Caco-2 (cell line): Measurements from ENCODE around the gene TMEM8B. TPM values are rescaled to one million over a fixed set of nuclear protein-coding genes. Genes with fewer than 3 reads are reported as not detected.

ENCODE experiments used
- BruUV-seq: library from RNA; stranded (reverse); fragments of 400-500 nt; replicated peaks from 2 replicates; lab custom pipeline; 2021; lab: Mats Ljungman, UMichigan
- CTCF ChIA-PET: fragments of 300-600 bp; sonication (Branson Sonifier 250); formaldehyde crosslinking; loops from one replicate; lab custom pipeline; 2022; ENCODE audit warnings: antibody characterized with exemption; lab: Charles Lee
- POLR2A ChIA-PET: fragments of 300-600 bp; sonication (Branson Sonifier 250); formaldehyde crosslinking; loops from one replicate; lab custom pipeline; 2022; ENCODE audit warnings: antibody characterized with exemption; lab: Charles Lee
- DNase-seq, 2 experiments: peaks; one replicate each; pipeline versions ENCODE4 v3.0.0 to v3.0.0-alpha.2; 2020 to 2022
- H3K27me3 ChIP-seq: replicated peaks from 2 replicates; pipeline ENCODE4 v1.6.0; 2011; ENCODE audit warnings: low read length; ENCODE audit not compliant: control insufficient read depth, insufficient read depth
- H3K36me3 ChIP-seq: 2 replicates; pipeline ENCODE4 v1.5.1; 2011; ENCODE audit warnings: low read length; ENCODE audit not compliant: control insufficient read depth, insufficient read depth
- H3K4me1 ChIP-seq: fragments of 250-450 bp; sonication (Bioruptor Pico); 2 replicates; pipeline ENCODE4 v1.5.1; 2020; ENCODE audit warnings: mild to moderate bottlenecking
- H3K4me3 ChIP-seq: 2 replicates; pipeline ENCODE4 v1.5.1; 2011; ENCODE audit warnings: low read depth, mild to moderate bottlenecking, control low read depth, low read length
- H3K9me3 ChIP-seq: fragments of 250-450 bp; sonication (Bioruptor Pico); 2 replicates; pipeline ENCODE4 v1.5.1; 2020; ENCODE audit warnings: mild to moderate bottlenecking, moderate library complexity
- H3K27ac Mint-ChIP-seq: one replicate; pipeline ENCODE4 v1.8.0; 2022; ENCODE audit warnings: mixed read lengths; ENCODE audit not compliant: unreplicated experiment
- H3K27me3 Mint-ChIP-seq: one replicate; pipeline ENCODE4 v1.8.0; 2022; ENCODE audit warnings: mixed read lengths; ENCODE audit not compliant: insufficient read depth, unreplicated experiment
- H3K36me3 Mint-ChIP-seq: one replicate; pipeline ENCODE4 v1.8.0; 2022; ENCODE audit warnings: mild to moderate bottlenecking, mixed read lengths; ENCODE audit not compliant: insufficient read depth, unreplicated experiment
- H3K4me1 Mint-ChIP-seq: one replicate; pipeline ENCODE4 v1.8.0; 2022; ENCODE audit warnings: low read depth, mixed read lengths; ENCODE audit not compliant: unreplicated experiment
- H3K4me3 Mint-ChIP-seq: one replicate; pipeline ENCODE4 v1.8.0; 2022; ENCODE audit warnings: mild to moderate bottlenecking, moderate library complexity, mixed read lengths; ENCODE audit not compliant: unreplicated experiment
- H3K9me3 Mint-ChIP-seq: one replicate; pipeline ENCODE4 v1.8.0; 2022; ENCODE audit warnings: mixed read lengths; ENCODE audit not compliant: unreplicated experiment
- intact Hi-C: fragments of 100-400 bp; cut with micrococcal nuclease; formaldehyde crosslinking; loops from one replicate; pipeline ENCODE4 v1.10.0; 2022; ENCODE audit not compliant: unreplicated experiment
- total RNA-seq: library from RNA; stranded (reverse); gene quantifications from 2 replicates; pipeline ENCODE4 v1.2.3, GENCODE V29; 2022
- TF ChIP-seq, protein P1 (sequence below), 2 experiments: fragments of 200-600 bp in 1 of 2; IDR thresholded peaks; 1 replicate in 1 of 2; 2 replicates in 1 of 2; pipeline versions ENCODE4 v1.5.1 to v1.8.0; 2011 to 2022; ENCODE audit warnings: antibody characterized with exemption in 1 of 2, control low read depth in 1 of 2, inconsistent platforms in 1 of 2, low read depth in 1 of 2, low read length in 1 of 2, mild to moderate bottlenecking in 1 of 2, moderate library complexity in 1 of 2; ENCODE audit not compliant: insufficient read depth in 1 of 2, severe bottlenecking in 1 of 2, unreplicated experiment in 1 of 2

The TMEM8B gene
- total RNA-seq, 1 experiment from 2014 or later, result 4.9 TPM

DNA sequence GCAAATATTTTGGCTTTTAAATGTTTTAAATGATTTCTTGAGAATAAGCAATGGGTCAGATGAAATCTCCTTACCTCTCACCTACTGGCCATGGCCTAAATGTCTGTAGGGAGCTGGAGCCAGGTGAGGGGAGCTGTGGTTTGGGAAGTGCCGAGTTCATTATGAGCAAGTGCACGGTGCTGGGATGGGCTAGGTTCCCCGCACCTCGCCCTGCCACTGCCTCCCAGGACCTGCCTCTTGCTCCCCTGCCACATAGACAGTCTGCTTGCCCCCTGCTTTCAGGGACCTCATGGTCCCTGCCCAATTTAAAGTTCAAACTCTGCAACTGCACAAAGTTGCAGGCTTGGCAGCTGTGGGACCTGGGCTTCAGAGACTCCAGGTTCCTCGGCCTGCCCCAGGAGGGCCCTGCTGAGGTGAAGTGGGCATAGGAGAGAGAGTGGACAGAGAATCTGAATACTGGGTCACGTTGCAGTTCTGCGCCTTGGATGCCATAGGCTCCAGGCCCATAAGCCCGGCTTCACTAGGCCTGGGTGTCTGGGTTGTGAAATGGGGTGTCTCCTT is 35.7 kb downstream of the TMEM8B start:
- H3K36me3 Mint-ChIP-seq, result no peaks in the 10 kb centered on the region
- H3K27ac Mint-ChIP-seq, result no peak overlapping the region
- Histone ChIP-seq H3K4me1 (no peaks in the 10 kb centered on the region), H3K36me3 (no peaks in the 10 kb centered on the region), H3K9me3 (no peaks in the 10 kb centered on the region), H3K27me3 (no peaks in the 10 kb centered on the region), H3K4me3 (no peak overlapping the region)
- no peaks in the 10 kb centered on the region for H3K9me3 Mint-ChIP-seq
- POLR2A ChIA-PET, result no interaction called here
- peaks cover 3% of the 10 kb centered on the region for H3K27me3 Mint-ChIP-seq
- BruUV-seq, result no TSS peak
- no peak for DNase-seq
- H3K4me3 Mint-ChIP-seq, result no peak overlapping the region
- CTCF ChIA-PET, result interaction anchor here (0.6 kb wide), 1 partner anchor 50 kb away, joined by 3 read pairs; the partner anchor contains the start of gene HINT2
- intact Hi-C loops, result no loop called here
- no peaks in the 10 kb centered on the region for H3K4me1 Mint-ChIP-seq
- TF ChIP-seq, protein P1, sequence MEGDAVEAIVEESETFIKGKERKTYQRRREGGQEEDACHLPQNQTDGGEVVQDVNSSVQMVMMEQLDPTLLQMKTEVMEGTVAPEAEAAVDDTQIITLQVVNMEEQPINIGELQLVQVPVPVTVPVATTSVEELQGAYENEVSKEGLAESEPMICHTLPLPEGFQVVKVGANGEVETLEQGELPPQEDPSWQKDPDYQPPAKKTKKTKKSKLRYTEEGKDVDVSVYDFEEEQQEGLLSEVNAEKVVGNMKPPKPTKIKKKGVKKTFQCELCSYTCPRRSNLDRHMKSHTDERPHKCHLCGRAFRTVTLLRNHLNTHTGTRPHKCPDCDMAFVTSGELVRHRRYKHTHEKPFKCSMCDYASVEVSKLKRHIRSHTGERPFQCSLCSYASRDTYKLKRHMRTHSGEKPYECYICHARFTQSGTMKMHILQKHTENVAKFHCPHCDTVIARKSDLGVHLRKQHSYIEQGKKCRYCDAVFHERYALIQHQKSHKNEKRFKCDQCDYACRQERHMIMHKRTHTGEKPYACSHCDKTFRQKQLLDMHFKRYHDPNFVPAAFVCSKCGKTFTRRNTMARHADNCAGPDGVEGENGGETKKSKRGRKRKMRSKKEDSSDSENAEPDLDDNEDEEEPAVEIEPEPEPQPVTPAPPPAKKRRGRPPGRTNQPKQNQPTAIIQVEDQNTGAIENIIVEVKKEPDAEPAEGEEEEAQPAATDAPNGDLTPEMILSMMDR (IDR thresholded peaks at IDR 0.05; ENCODE audit: insufficient read depth in 1 of 2, low read depth in 1 of 2, low read length in 1 of 2, severe bottlenecking in 1 of 2, unreplicated experiment in 1 of 2), result no peak

DNA sequence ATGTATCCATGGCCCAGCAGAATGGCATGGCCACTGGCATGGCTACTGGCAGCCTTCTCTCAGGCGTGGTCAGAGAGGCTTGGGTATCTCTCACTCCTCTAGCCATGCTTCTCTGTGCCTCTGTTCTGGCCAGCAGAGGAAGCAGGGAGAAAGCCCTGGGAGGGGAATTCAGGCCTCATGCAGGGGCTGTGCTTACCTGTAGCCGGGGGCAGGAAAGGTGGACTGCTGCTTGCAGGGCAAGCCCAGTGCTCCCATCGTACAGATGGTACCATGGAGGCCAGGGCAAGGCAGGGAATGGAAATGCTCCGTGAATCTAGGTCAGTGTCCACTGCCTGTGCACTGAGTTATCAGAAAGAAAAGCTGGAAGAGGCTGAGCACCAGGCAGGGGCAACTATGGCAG is 38.5 kb downstream of the TMEM8B start:
- H3K27me3 ChIP-seq, result no peaks in the 10 kb centered on the region
- no TSS peak for BruUV-seq
- Mint-ChIP-seq H3K4me1 (no peaks in the 10 kb centered on the region), H3K36me3 (no peaks in the 10 kb centered on the region), H3K27ac (no peak overlapping the region), H3K9me3 (no peaks in the 10 kb centered on the region), H3K27me3 (no peaks in the 10 kb centered on the region), H3K4me3 (no peak overlapping the region)
- no peaks in the 10 kb centered on the region for H3K9me3 ChIP-seq
- H3K4me1 ChIP-seq, result no peaks in the 10 kb centered on the region
- H3K36me3 ChIP-seq, result no peaks in the 10 kb centered on the region
- no peak overlapping the region for H3K4me3 ChIP-seq
- no peak for DNase-seq
- ChIA-PET CTCF (no interaction called here), POLR2A (no interaction called here)
- TF ChIP-seq, protein P1 (IDR thresholded peaks at IDR 0.05; ENCODE audit: insufficient read depth in 1 of 2, low read depth in 1 of 2, low read length in 1 of 2, severe bottlenecking in 1 of 2, unreplicated experiment in 1 of 2), result no peak
- intact Hi-C loops, result no loop called here

DNA sequence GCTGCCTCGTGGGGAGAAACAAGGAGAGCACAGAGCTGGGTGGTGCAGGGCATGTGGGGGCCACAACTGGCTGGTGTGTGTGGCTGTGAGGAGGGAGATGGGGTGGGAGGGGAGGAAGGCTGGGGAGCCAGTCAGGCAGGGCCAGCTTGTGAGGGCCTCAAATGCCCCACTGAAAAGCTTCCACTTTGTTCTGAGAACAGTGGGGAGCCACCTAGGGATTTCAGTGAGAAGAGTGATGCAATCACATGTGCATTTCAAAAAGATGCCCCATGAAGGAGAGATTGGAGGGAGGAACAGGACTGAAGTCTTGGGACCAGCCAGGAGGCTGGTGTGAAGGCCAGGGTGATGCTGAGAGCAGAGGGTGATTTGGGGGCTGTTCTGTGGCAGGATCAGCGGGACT is 39.9 kb downstream of the TMEM8B start:
- TF ChIP-seq, protein P1 (IDR thresholded peaks at IDR 0.05; ENCODE audit: insufficient read depth in 1 of 2, low read depth in 1 of 2, low read length in 1 of 2, severe bottlenecking in 1 of 2, unreplicated experiment in 1 of 2), result no peak
- no peaks in the 10 kb centered on the region for H3K36me3 ChIP-seq
- H3K4me3 ChIP-seq, result no peak overlapping the region
- Mint-ChIP-seq H3K36me3 (no peaks in the 10 kb centered on the region), H3K4me3 (no peak overlapping the region), H3K27me3 (no peaks in the 10 kb centered on the region), H3K27ac (no peak overlapping the region), H3K9me3 (no peaks in the 10 kb centered on the region), H3K4me1 (no peaks in the 10 kb centered on the region)
- H3K4me1 ChIP-seq, result no peaks in the 10 kb centered on the region
- intact Hi-C loops, result no loop called here
- ChIA-PET POLR2A (no interaction called here), CTCF (interaction anchor here (1.1 kb wide), 1 partner anchor 13 kb away, joined by 3 read pairs; no protein-coding TSS in a partner anchor)
- no TSS peak for BruUV-seq
- no peak for DNase-seq
- no peaks in the 10 kb centered on the region for H3K9me3 ChIP-seq
- no peaks in the 10 kb centered on the region for H3K27me3 ChIP-seq
